Pons (tissue), 1 donor: ENCODE measurements around the gene RABL2A.
"Not testable (repeated sequence)": the region's sequence is repeated elsewhere in the genome, so short reads cannot be mapped to it uniquely, and the experiment has no call there.

Experiments used
- DNase-seq: peaks from one replicate; pipeline ENCODE4 v3.0.0-alpha.2; 2016; ENCODE audit warnings: low spot score

RABL2A gene

GRCh38 chr2:113685471-113685870, 58.4 kb downstream of the RABL2A start:
- DNase-seq: no peak

GRCh38 chr2:113686537-113686936, 59.5 kb downstream of the RABL2A start:
- DNase-seq: no peak

GRCh38 chr2:113690871-113691270, 63.8 kb downstream of the RABL2A start:
- not testable (repeated sequence) for DNase-seq
